Esophagus muscularis mucosa (tissue), 4 donors: Measurements from ENCODE around the gene PCDH9. TPM values are rescaled to one million over a fixed set of nuclear protein-coding genes. Genes with fewer than 3 reads are reported as not detected.

ENCODE experiments used
- DNase-seq: peaks from one replicate; pipeline ENCODE4 v3.0.0-alpha.2; 2017; ENCODE audit errors: extremely low spot score
- H3K27ac ChIP-seq, 4 donors: fragments of 200-600 bp; sonication (generic); replicated peaks in 1 of 4; 1 replicate in 3 of 4; 2 replicates in 1 of 4; pipeline ENCODE4 v1.5.1; 2016 to 2019; ENCODE audit warnings: mild to moderate bottlenecking in 1 of 4
- H3K27me3 ChIP-seq, 4 donors: fragments of 200-600 bp; sonication (generic); one replicate each; pipeline versions ENCODE4 v1.5.1 to v1.6.0; 2016 to 2019
- H3K36me3 ChIP-seq, 4 donors: fragments of 200-600 bp; sonication (generic); one replicate each; pipeline ENCODE4 v1.5.1; 2016 to 2019
- H3K4me1 ChIP-seq, 4 donors: fragments of 200-600 bp; sonication (generic); one replicate each; pipeline ENCODE4 v1.5.1; 2016 to 2019
- H3K4me3 ChIP-seq, 4 donors: fragments of 200-600 bp; sonication (generic); 1 replicate in 2 of 4; 2 replicates in 2 of 4; pipeline ENCODE4 v1.5.1; 2016 to 2019; ENCODE audit warnings: mild to moderate bottlenecking in 4 of 4, moderate library complexity in 1 of 4
- H3K9me3 ChIP-seq, 4 donors: fragments of 200-600 bp; sonication (generic); 1 replicate in 3 of 4; 2 replicates in 1 of 4; pipeline ENCODE4 v1.5.1; 2016 to 2019
- CTCF ChIP-seq, 3 experiments: fragments of 200-600 bp in 2 of 3; fragments of 450-650 bp in 1 of 3; sonication (generic) in 2 of 3; IDR thresholded peaks; one replicate each; pipeline ENCODE4 v1.5.1; 2017 to 2019; ENCODE audit warnings: antibody characterized with exemption in 3 of 3, mild to moderate bottlenecking in 2 of 3, moderate library complexity in 1 of 3
- EP300 ChIP-seq: sonication (generic); formaldehyde crosslinking; IDR thresholded peaks from one replicate; pipeline ENCODE4 v1.6.1; 2017; ENCODE audit warnings: antibody characterized with exemption
- POLR2A ChIP-seq: fragments of 450-650 bp; IDR thresholded peaks from one replicate; pipeline ENCODE4 v1.6.1; 2017; ENCODE audit warnings: antibody characterized with exemption, moderate library complexity, mild to moderate bottlenecking, low read depth
- POLR2AphosphoS5 ChIP-seq, 2 donors: sonication (generic); formaldehyde crosslinking; IDR thresholded peaks; one replicate each; pipeline ENCODE4 v1.6.1; 2017; ENCODE audit warnings: antibody characterized with exemption in 2 of 2
- WGBS: methylation state at CpG from one replicate; pipeline ENCODE4 v1.1.5; 2018; 5-methylcytosine and 5-hydroxymethylcytosine counted together
- intact Hi-C: fragments of 100-400 bp; cut with DNase I; formaldehyde crosslinking; loops from one replicate; pipeline ENCODE4 v1.15.1; 2023
- total RNA-seq, 4 donors: library from RNA; depleted of rRNA; stranded (reverse); fragments of >200 nt; gene quantifications; one replicate each; pipeline versions ENCODE4 v1.1.0 to v1.2.1, GENCODE V29; 2016

The PCDH9 gene
- total RNA-seq, 4 donors from 2014 or later = 33.8 to 81.8 (median 49.1) TPM

- no peak for TF ChIP-seq POLR2AphosphoS5 (IDR thresholded peaks at IDR 0.05)
- no peak for TF ChIP-seq POLR2A
- TF ChIP-seq CTCF (IDR thresholded peaks at IDR 0.05) = no peak
- no peak for TF ChIP-seq EP300
- intact Hi-C loops = no loop called here
- DNase-seq = no peak
- H3K27me3 ChIP-seq = no peaks in the 10 kb centered on the region
- no peak overlapping the region for H3K4me3 ChIP-seq
- H3K4me1 ChIP-seq = peaks cover 0 to 4% (median 0%) of the 10 kb centered on the region in 4 donors
- no peak overlapping the region for H3K27ac ChIP-seq
- H3K9me3 ChIP-seq = no peaks in the 10 kb centered on the region
- no peaks in the 10 kb centered on the region for H3K36me3 ChIP-seq
- WGBS = 89% methylated on average over 3 of the region's 3 CpGs
Measured at GRCh38 chr13:67076378-67076777, 153.8 kb downstream of the PCDH9 start.

GRCh38 chr13:67075239-67075638 lies 154.9 kb downstream of the PCDH9 start:
- Histone ChIP-seq H3K36me3 (no peaks in the 10 kb centered on the region), H3K9me3 (no peaks in the 10 kb centered on the region), H3K27ac (no peak overlapping the region), H3K27me3 (no peaks in the 10 kb centered on the region), H3K4me1 (peaks cover 0 to 4% (median 0%) of the 10 kb centered on the region in 4 donors), H3K4me3 (peak overlapping the region in 2 of 4 donors; percentile 6 to 11)
- WGBS = 22% methylated on average over 1 of the region's 1 CpG
- intact Hi-C loops = loop anchor here (2.0 kb wide), 1 partner anchor 150 kb away; no protein-coding TSS in a partner anchor
- TF ChIP-seq CTCF (IDR thresholded peaks at IDR 0.05) (peak; percentile 31 to 36 (median 35)), POLR2A (no peak)
- no peak for DNase-seq

GRCh38 chr13:67071918-67072598 lies 158.1 kb downstream of the PCDH9 start:
- H3K4me1 ChIP-seq = peaks cover 0 to 6% (median 2%) of the 10 kb centered on the region in 4 donors
- TF ChIP-seq EP300 (no peak), POLR2A (no peak), POLR2AphosphoS5 (IDR thresholded peaks at IDR 0.05) (no peak), CTCF (IDR thresholded peaks at IDR 0.05) (no peak)
- H3K27ac ChIP-seq = no peak overlapping the region
- DNase-seq = no peak
- WGBS = 92% methylated on average over 3 of the region's 3 CpGs
- intact Hi-C loops = no loop called here
- no peaks in the 10 kb centered on the region for H3K27me3 ChIP-seq
- no peaks in the 10 kb centered on the region for H3K9me3 ChIP-seq
- H3K36me3 ChIP-seq = no peaks in the 10 kb centered on the region
- no peak overlapping the region for H3K4me3 ChIP-seq

GRCh38 chr13:67070306-67070705 lies 159.8 kb downstream of the PCDH9 start:
- Histone ChIP-seq H3K9me3 (no peaks in the 10 kb centered on the region), H3K4me1 (peaks cover 0 to 6% (median 1%) of the 10 kb centered on the region in 4 donors), H3K36me3 (no peaks in the 10 kb centered on the region), H3K27me3 (no peaks in the 10 kb centered on the region), H3K4me3 (no peak overlapping the region), H3K27ac (no peak overlapping the region)
- intact Hi-C loops = no loop called here
- no peak for TF ChIP-seq POLR2AphosphoS5 (IDR thresholded peaks at IDR 0.05)
- TF ChIP-seq EP300 = no peak
- TF ChIP-seq POLR2A = no peak
- TF ChIP-seq CTCF (IDR thresholded peaks at IDR 0.05) = no peak
- no peak for DNase-seq
